Mammary epithelial cell (primary cell): ENCODE results near the gene LRRC72.

Experiments
- CTCF ChIP-seq, 2 donors: IDR thresholded peaks in 1 of 2; conservative IDR thresholded peaks in 1 of 2; 2 replicates each; pipeline ENCODE4 v1.5.1; 2011 to 2012; ENCODE audit warnings: inconsistent platforms in 2 of 2, low read length in 2 of 2, mild to moderate bottlenecking in 2 of 2, control low read depth in 1 of 2, low read depth in 1 of 2; ENCODE audit not compliant: insufficient read depth in 1 of 2; ENCODE audit errors: extremely low read depth in 1 of 2
- EZH2 ChIP-seq: IDR thresholded peaks from 2 replicates; pipeline ENCODE4 v1.6.1; 2012; ENCODE audit warnings: low read length, inconsistent platforms, borderline replicate concordance

- TF ChIP-seq CTCF (conservative IDR thresholded peaks at IDR 0.05 in 1 of 2, IDR thresholded peaks at IDR 0.05 in 1 of 2; ENCODE audit: extremely low read depth in 1 of 2, insufficient read depth in 1 of 2, low read depth in 1 of 2, low read length in 2 of 2) (no peak), EZH2 (no peak)
Measured at GRCh38 chr7:16529697-16530096, 3.1 kb downstream of the LRRC72 start.
